Ovary (tissue), 9 donors: Measurements from ENCODE around the gene SGCA. TPM values are rescaled to one million over a fixed set of nuclear protein-coding genes. Genes with fewer than 3 reads are reported as not detected.

ENCODE experiments used
- DNase-seq, 5 donors: peaks; one replicate each; pipeline ENCODE4 v3.0.0-alpha.2; 2019 to 2020
- H3K27ac ChIP-seq, 2 donors: fragments of 200-600 bp; one replicate each; pipeline versions ENCODE4 v1.5.1 to v1.8.0; 2019 to 2022
- H3K27me3 ChIP-seq: fragments of 200-600 bp; one replicate; pipeline ENCODE4 v1.8.0; 2022
- H3K36me3 ChIP-seq: fragments of 200-600 bp; sonication (generic); one replicate; pipeline ENCODE4 v1.5.1; 2019
- H3K4me1 ChIP-seq: one replicate; pipeline ENCODE4 v1.8.1; 2013; ENCODE audit warnings: mild to moderate bottlenecking, moderate library complexity; ENCODE audit not compliant: insufficient read depth
- H3K4me3 ChIP-seq: fragments of 200-600 bp; sonication (generic); one replicate; pipeline ENCODE4 v1.5.1; 2017
- H3K9me3 ChIP-seq, 2 donors: fragments of 200-600 bp in 1 of 2; sonication (generic) in 1 of 2; one replicate each; pipeline versions ENCODE4 v1.5.1 to v1.8.1; 2013 to 2019; ENCODE audit warnings: mild to moderate bottlenecking in 1 of 2, moderate library complexity in 1 of 2
- CTCF ChIP-seq, 3 donors: fragments of 450-650 bp in 2 of 3; fragments of 200-600 bp in 1 of 3; IDR thresholded peaks; one replicate each; pipeline versions ENCODE4 v1.5.1 to v1.8.0; 2016 to 2022; ENCODE audit warnings: antibody characterized with exemption in 3 of 3, mild to moderate bottlenecking in 1 of 3
- EP300 ChIP-seq: sonication (generic); formaldehyde crosslinking; IDR thresholded peaks from one replicate; pipeline ENCODE4 v1.6.1; 2017; ENCODE audit warnings: antibody characterized with exemption
- POLR2A ChIP-seq: fragments of 450-650 bp; IDR thresholded peaks from one replicate; pipeline ENCODE4 v1.6.1; 2017; ENCODE audit warnings: antibody characterized with exemption, mild to moderate bottlenecking, moderate library complexity
- WGBS, 3 donors: extraction: QIAGEN DNeasy Blood & Tissue Kit in 1 of 3; methylation state at CpG; one replicate each; pipeline versions ENCODE4 v1.1.5 to v1.1.7; 2013 to 2017; 5-methylcytosine and 5-hydroxymethylcytosine counted together
- intact Hi-C, 4 donors: fragments of 100-400 bp; cut with DNase I; formaldehyde crosslinking; loops; one replicate each; pipeline versions ENCODE4 v1.11.0 to v1.15.1; 2022 to 2023
- polyA plus RNA-seq, 2 donors: library from polyadenylated mRNA; stranded (reverse); fragments of 200-250 nt in 1 of 2; fragments of 350-450 nt in 1 of 2; fragmentation: Illumina TruSeq in 1 of 2; extraction: RNeasy Lipid Tissue Mini Kit (QIAGEN cat#74804) in 1 of 2; gene quantifications; one replicate each; pipeline ENCODE4 v1.2.3, GENCODE V29; 2013 to 2014
- total RNA-seq, 7 donors: library from RNA; depleted of rRNA in 2 of 7; stranded (reverse); fragments of >200 nt in 2 of 7; fragmentation: NEBNext Ultra II Directional in 3 of 7; extraction: Animal tissue kit (Norgen Biotek cat#: 25700) in 3 of 7; gene quantifications; one replicate each; pipeline versions ENCODE4 v1.1.0 to v1.2.4, GENCODE V29; 2016 to 2023
- donor health status: DM: no; HTN: no; CAD: no; lungs with moderate emphysema.
- donor health status: DM: no; HTN: no; CAD: no.
- donor health status: Bipolar disorder and iron deficiency.
- donor health status: DM: yes; HTN: yes; CAD: no.
- donor health status: DM: no; HTN: no; CAD: no.
- donor health status: DM: yes; HTN: yes; CAD: no.

Gene SGCA
- total and polyA plus RNA-seq, 9 donors = 0.48 to 3.4 (median 2.2) TPM

- DNase-seq = peak in 2 of 5 donors; percentile 62 to 69
- TF ChIP-seq CTCF (IDR thresholded peaks at IDR 0.05) (no peak), POLR2A (no peak), EP300 (no peak)
- Histone ChIP-seq H3K4me1 (peaks cover 18% of the 10 kb centered on the region), H3K9me3 (no peaks in the 10 kb centered on the region), H3K27me3 (no peaks in the 10 kb centered on the region), H3K4me3 (peak overlapping the region; percentile 82), H3K27ac (peak overlapping the region; percentile 51 to 81), H3K36me3 (no peaks in the 10 kb centered on the region)
- intact Hi-C loops = loop anchor here in 1 of 4 donors (2.0 kb wide), 1 partner anchor 33 kb away; no protein-coding TSS in a partner anchor
- WGBS, 3 donors = 0 to 7% (median 4%) methylated on average over 5 of the region's 5 CpGs
Observed at GRCh38 chr17:50147841-50148225, 18.0 kb upstream of the SGCA start.

GRCh38 chr17:50148226-50149090, 17.3 kb upstream of the SGCA start:
- TF ChIP-seq CTCF (IDR thresholded peaks at IDR 0.05) (peak in 1 of 3 donors; percentile 12), POLR2A (no peak)
- no peaks in the 10 kb centered on the region for H3K36me3 ChIP-seq
- peak; percentile 52 to 76 (median 73) for DNase-seq
- 0 to 2% (median 0%) methylated on average over 21 to 25 of the region's 25 CpGs for WGBS, 3 donors
- intact Hi-C loops = loop anchor here in 1 of 4 donors (2.0 kb wide), 1 partner anchor 34 kb away; no protein-coding TSS in a partner anchor
- no peaks in the 10 kb centered on the region for H3K9me3 ChIP-seq
- H3K4me1 ChIP-seq = peaks cover 18% of the 10 kb centered on the region
- H3K27me3 ChIP-seq = no peaks in the 10 kb centered on the region
- H3K4me3 ChIP-seq = peak overlapping the region; percentile 82
- H3K27ac ChIP-seq = peak overlapping the region; percentile 51 to 81

GRCh38 chr17:50149091-50149416, 16.8 kb upstream of the SGCA start:
- WGBS, 3 donors = 0 to 1% (median 0%) methylated on average over 23 to 30 of the region's 30 CpGs
- Histone ChIP-seq H3K4me3 (peak overlapping the region; percentile 82), H3K4me1 (peaks cover 24% of the 10 kb centered on the region), H3K27me3 (no peaks in the 10 kb centered on the region), H3K27ac (peak overlapping the region; percentile 51 to 81), H3K9me3 (no peaks in the 10 kb centered on the region), H3K36me3 (no peaks in the 10 kb centered on the region)
- intact Hi-C loops = loop anchor here in 1 of 4 donors (2.0 kb wide), 1 partner anchor 34 kb away; no protein-coding TSS in a partner anchor
- TF ChIP-seq EP300 (no peak), CTCF (IDR thresholded peaks at IDR 0.05) (no peak), POLR2A (no peak)
- no peak for DNase-seq

GRCh38 chr17:50149417-50150353, 16.1 kb upstream of the SGCA start:
- Histone ChIP-seq H3K4me1 (peaks cover 30% of the 10 kb centered on the region), H3K9me3 (no peaks in the 10 kb centered on the region), H3K4me3 (peak overlapping the region; percentile 82), H3K27ac (peak overlapping the region; percentile 77 to 81), H3K36me3 (no peaks in the 10 kb centered on the region), H3K27me3 (no peaks in the 10 kb centered on the region)
- WGBS, 3 donors = 0 to 1% (median 1%) methylated on average over 63 to 123 of the region's 123 CpGs
- DNase-seq = peak in 2 of 5 donors; percentile 50 to 73
- TF ChIP-seq EP300 = no peak
- peak in 2 of 3 donors; percentile 15 to 41 for TF ChIP-seq CTCF (IDR thresholded peaks at IDR 0.05)
- TF ChIP-seq POLR2A = no peak
- intact Hi-C loops = loop anchor here in 2 of 4 donors (2.0 to 5.0 kb wide), 2 partner anchors 35 to 1602 kb away; partner anchors contain the start of gene HOXB2 (in 1 of the 2)
